SU-DHL-6 (cell line): ENCODE measurements around the gene KIF16B.

Source experiments
- H2AFZ ChIP-seq: fragments of 200-600 bp; sonication (generic); 2 replicates; pipeline ENCODE4 v1.6.1; 2014; ENCODE audit warnings: low read depth, mild to moderate bottlenecking, moderate library complexity, mixed read lengths, antibody characterized with exemption, low read length; ENCODE audit not compliant: severe bottlenecking
- H3F3A ChIP-seq: fragments of 200-600 bp; shearing (Covaris generic); 2 replicates; pipeline ENCODE4 v1.6.0; 2016; ENCODE audit warnings: antibody characterized with exemption, mild to moderate bottlenecking; ENCODE audit not compliant: insufficient read depth
- H3K27ac ChIP-seq: fragments of 200-600 bp; sonication (generic); 2 replicates; pipeline ENCODE4 v1.5.1; 2016; ENCODE audit warnings: low read depth, mild to moderate bottlenecking, low read length, moderate library complexity, mixed read lengths
- H3K27me3 ChIP-seq: fragments of 200-600 bp; sonication (generic), shearing (Covaris generic); 2 replicates; pipeline ENCODE4 v1.6.0; 2014; ENCODE audit warnings: mild to moderate bottlenecking, low read length
- H3K36me3 ChIP-seq: fragments of 200-600 bp; sonication (generic); 2 replicates; pipeline ENCODE4 v1.6.1; 2014; ENCODE audit warnings: mild to moderate bottlenecking, low read length, mixed read lengths
- H3K4me2 ChIP-seq: fragments of 300-600, 200-600 bp; shearing (Covaris generic), sonication (generic); 2 replicates; pipeline ENCODE4 v1.6.0; 2014; ENCODE audit warnings: low read length, low read depth, mild to moderate bottlenecking; ENCODE audit not compliant: poor library complexity, severe bottlenecking
- H3K4me3 ChIP-seq: fragments of 200-600 bp; sonication (generic); 2 replicates; pipeline ENCODE4 v1.5.1; 2014; ENCODE audit warnings: antibody characterized with exemption, low read length, mild to moderate bottlenecking, mixed read lengths; ENCODE audit not compliant: insufficient read depth, poor library complexity, severe bottlenecking
- H3K79me2 ChIP-seq: fragments of 200-600 bp; sonication (generic); 2 replicates; pipeline ENCODE4 v1.6.1; 2014; ENCODE audit warnings: mild to moderate bottlenecking, low read length, moderate library complexity; ENCODE audit not compliant: insufficient read depth
- H3K9ac ChIP-seq: fragments of 200-600 bp; sonication (generic); 2 replicates; pipeline ENCODE4 v1.7.0; 2014; ENCODE audit warnings: mild to moderate bottlenecking, low read length
- H3K9me2 ChIP-seq: fragments of 200-600 bp; sonication (generic); replicated peaks from 2 replicates; pipeline ENCODE4 v1.6.1; 2014; ENCODE audit warnings: low read length; ENCODE audit not compliant: insufficient read depth
- H3K9me3 ChIP-seq: fragments of 200-600 bp; sonication (generic); 2 replicates; pipeline ENCODE4 v1.6.1; 2014; ENCODE audit warnings: low read length, mixed read lengths; ENCODE audit not compliant: insufficient read depth
- H4K20me1 ChIP-seq: fragments of 200-600 bp; sonication (generic); 2 replicates; pipeline ENCODE4 v1.6.1; 2014; ENCODE audit warnings: low read depth, mild to moderate bottlenecking, antibody characterized with exemption, low read length, moderate library complexity, mixed read lengths
- CTCF ChIP-seq: fragments of 200-600 bp; sonication (generic); IDR thresholded peaks from one replicate; pipeline ENCODE4 v1.5.1; 2017; ENCODE audit warnings: antibody characterized with exemption, mild to moderate bottlenecking, low read length, moderate library complexity; ENCODE audit not compliant: insufficient read depth, poor library complexity, severe bottlenecking
- EZH2phosphoT487 ChIP-seq: fragments of 200-600 bp; sonication (generic), shearing (Covaris generic); conservative IDR thresholded peaks from 2 replicates; pipeline ENCODE4 v1.6.1; 2018; ENCODE audit warnings: mild to moderate bottlenecking, antibody characterized with exemption, low read length, moderate library complexity, mixed read lengths

Gene KIF16B

GRCh38 chr20:16290358-16290757, 282.9 kb downstream of the KIF16B start:
- Histone ChIP-seq H3K4me2 (no peak overlapping the region), H2AFZ (no peak overlapping the region), H3F3A (no peaks in the 10 kb centered on the region), H3K79me2 (no peaks in the 10 kb centered on the region), H4K20me1 (no peaks in the 10 kb centered on the region), H3K36me3 (no peaks in the 10 kb centered on the region), H3K9ac (no peak overlapping the region), H3K27me3 (no peaks in the 10 kb centered on the region), H3K9me3 (no peaks in the 10 kb centered on the region), H3K4me3 (no peak overlapping the region), H3K27ac (no peak overlapping the region), H3K9me2 (no peaks in the 10 kb centered on the region)
- TF ChIP-seq EZH2phosphoT487 (no peak), CTCF (no peak)

GRCh38 chr20:16287776-16288175, 285.5 kb downstream of the KIF16B start:
- TF ChIP-seq CTCF (no peak), EZH2phosphoT487 (no peak)
- Histone ChIP-seq H3K27ac (no peak overlapping the region), H3K4me3 (no peak overlapping the region), H3K9ac (no peak overlapping the region), H4K20me1 (no peaks in the 10 kb centered on the region), H3K27me3 (no peaks in the 10 kb centered on the region), H2AFZ (no peak overlapping the region), H3K9me3 (no peaks in the 10 kb centered on the region), H3K4me2 (no peak overlapping the region), H3K36me3 (no peaks in the 10 kb centered on the region), H3F3A (no peaks in the 10 kb centered on the region), H3K79me2 (no peaks in the 10 kb centered on the region), H3K9me2 (no peaks in the 10 kb centered on the region)

- H3K4me2 ChIP-seq: no peak overlapping the region
- no peaks in the 10 kb centered on the region for H3K9me3 ChIP-seq
- H4K20me1 ChIP-seq: no peaks in the 10 kb centered on the region
- no peaks in the 10 kb centered on the region for H3K27me3 ChIP-seq
- TF ChIP-seq CTCF (no peak), EZH2phosphoT487 (no peak)
- no peaks in the 10 kb centered on the region for H3K36me3 ChIP-seq
- H3K9ac ChIP-seq: no peak overlapping the region
- no peak overlapping the region for H3K4me3 ChIP-seq
- no peak overlapping the region for H3K27ac ChIP-seq
- H3K79me2 ChIP-seq: no peaks in the 10 kb centered on the region
- no peaks in the 10 kb centered on the region for H3K9me2 ChIP-seq
- no peaks in the 10 kb centered on the region for H3F3A ChIP-seq
- no peak overlapping the region for H2AFZ ChIP-seq
Measured at GRCh38 chr20:16286601-16287000, 286.6 kb downstream of the KIF16B start.
